NB4 (cell line): ENCODE data around the gene CD276.

Experiments used
- MAX ChIP-seq: IDR thresholded peaks from 2 replicates; pipeline ENCODE4 v1.6.1; 2011; ENCODE audit warnings: low read depth, low read length
- MYC ChIP-seq: IDR thresholded peaks from 2 replicates; pipeline ENCODE4 v1.6.1; 2011; ENCODE audit warnings: low read depth, low read length
- POLR2A ChIP-seq: IDR thresholded peaks from 2 replicates; pipeline ENCODE4 v1.6.1; 2011; ENCODE audit warnings: mild to moderate bottlenecking; ENCODE audit not compliant: insufficient read length; ENCODE audit errors: extremely low read depth
- TF ChIP-seq, protein P1 (sequence below): IDR thresholded peaks from one replicate; pipeline ENCODE4 v1.5.1; 2012; ENCODE audit warnings: low read depth, low read length

DNA sequence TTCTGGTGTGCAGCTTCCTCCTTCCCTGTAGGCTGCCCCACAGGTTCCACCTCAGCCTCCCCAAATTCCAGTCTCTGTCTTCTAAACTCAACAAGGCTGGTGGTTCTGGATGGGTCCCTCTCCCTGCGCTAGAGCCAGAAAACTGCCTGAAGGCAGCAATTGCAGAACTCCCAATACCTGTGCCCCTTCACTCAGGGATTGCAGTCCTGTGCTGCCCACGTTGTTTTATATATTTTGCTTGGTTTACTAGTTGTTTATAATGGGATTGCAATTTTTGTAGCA, 36.2 kb upstream of the CD276 start:
- TF ChIP-seq, protein P1, sequence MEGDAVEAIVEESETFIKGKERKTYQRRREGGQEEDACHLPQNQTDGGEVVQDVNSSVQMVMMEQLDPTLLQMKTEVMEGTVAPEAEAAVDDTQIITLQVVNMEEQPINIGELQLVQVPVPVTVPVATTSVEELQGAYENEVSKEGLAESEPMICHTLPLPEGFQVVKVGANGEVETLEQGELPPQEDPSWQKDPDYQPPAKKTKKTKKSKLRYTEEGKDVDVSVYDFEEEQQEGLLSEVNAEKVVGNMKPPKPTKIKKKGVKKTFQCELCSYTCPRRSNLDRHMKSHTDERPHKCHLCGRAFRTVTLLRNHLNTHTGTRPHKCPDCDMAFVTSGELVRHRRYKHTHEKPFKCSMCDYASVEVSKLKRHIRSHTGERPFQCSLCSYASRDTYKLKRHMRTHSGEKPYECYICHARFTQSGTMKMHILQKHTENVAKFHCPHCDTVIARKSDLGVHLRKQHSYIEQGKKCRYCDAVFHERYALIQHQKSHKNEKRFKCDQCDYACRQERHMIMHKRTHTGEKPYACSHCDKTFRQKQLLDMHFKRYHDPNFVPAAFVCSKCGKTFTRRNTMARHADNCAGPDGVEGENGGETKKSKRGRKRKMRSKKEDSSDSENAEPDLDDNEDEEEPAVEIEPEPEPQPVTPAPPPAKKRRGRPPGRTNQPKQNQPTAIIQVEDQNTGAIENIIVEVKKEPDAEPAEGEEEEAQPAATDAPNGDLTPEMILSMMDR, result no peak
- TF ChIP-seq POLR2A (no peak), MAX (no peak), MYC (no peak)
